HepG2 (cell line): ENCODE data around the gene PCSK2.

ENCODE experiments used
- CBX1 ChIP-seq: IDR thresholded peaks from one replicate; pipeline ENCODE4 v1.6.1; 2016; ENCODE audit warnings: antibody characterized with exemption, low read depth
- EED ChIP-seq: sonication (generic); formaldehyde crosslinking; IDR thresholded peaks from 2 replicates; pipeline ENCODE4 v1.5.0; 2020; ENCODE audit warnings: mild to moderate bottlenecking, missing genetic modification reagents
- EZH2 ChIP-seq: conservative IDR thresholded peaks from 2 replicates; pipeline ENCODE4 v1.6.1; 2012; ENCODE audit warnings: mild to moderate bottlenecking, low read depth, low read length, moderate library complexity
- FOXC1 ChIP-seq: sonication (generic); formaldehyde crosslinking; IDR thresholded peaks from 2 replicates; pipeline ENCODE4 v1.8.0; 2022; ENCODE audit warnings: mild to moderate bottlenecking, missing genetic modification reagents, borderline replicate concordance
- POLR2AphosphoS5 ChIP-seq: IDR thresholded peaks from 2 replicates; pipeline ENCODE4 v1.6.1; 2012; ENCODE audit warnings: low read depth, low read length
- TAF15 ChIP-seq: fragments of 200-400 bp; formaldehyde crosslinking; IDR thresholded peaks from one replicate; pipeline ENCODE4 v1.6.1; 2018; ENCODE audit warnings: mild to moderate bottlenecking, low read depth, low read length; ENCODE audit not compliant: poor library complexity, severe bottlenecking
- ZNF609 ChIP-seq: sonication (generic); formaldehyde crosslinking; IDR thresholded peaks from 2 replicates; pipeline ENCODE4 v1.4.0; 2020; ENCODE audit warnings: mild to moderate bottlenecking, missing genetic modification reagents, borderline replicate concordance
- ZNF850 ChIP-seq: sonication (generic); formaldehyde crosslinking; conservative IDR thresholded peaks from 2 replicates; pipeline ENCODE4 v1.9.0; 2021; ENCODE audit warnings: mild to moderate bottlenecking, missing genetic modification reagents

- TF ChIP-seq CBX1 (no peak), ZNF850 (CRISPR knock-in tag) (no peak), EED (no peak), TAF15 (no peak), EZH2 (no peak), FOXC1 (CRISPR knock-in tag) (no peak), ZNF609 (CRISPR knock-in tag) (no peak), POLR2AphosphoS5 (no peak)
These were observed 24.2 kb upstream of the PCSK2 start for GRCh38 chr20:17202673-17203072.
